GM13976 (cell line): ENCODE results near the gene CEP19.

Source experiments
- DNase-seq: peaks from one replicate; pipeline ENCODE4 v3.0.0; 2012; ENCODE audit warnings: low spot score
- in situ Hi-C: fragments of 300-500 bp; cut with MboI; formaldehyde crosslinking; loops from one replicate; pipeline ENCODE4 v1.12.0; 2022; ENCODE audit warnings: low sequenced_read_pairs, mixed read lengths, inconsistent platforms; ENCODE audit not compliant: unreplicated experiment
- TF ChIP-seq, protein P1 (sequence below): IDR thresholded peaks from 2 replicates; pipeline ENCODE4 v1.5.1; 2012; ENCODE audit warnings: borderline replicate concordance, mild to moderate bottlenecking; ENCODE audit not compliant: insufficient read depth; ENCODE audit errors: extremely low read depth, missing control alignments, control extremely low read depth

The CEP19 gene

DNA sequence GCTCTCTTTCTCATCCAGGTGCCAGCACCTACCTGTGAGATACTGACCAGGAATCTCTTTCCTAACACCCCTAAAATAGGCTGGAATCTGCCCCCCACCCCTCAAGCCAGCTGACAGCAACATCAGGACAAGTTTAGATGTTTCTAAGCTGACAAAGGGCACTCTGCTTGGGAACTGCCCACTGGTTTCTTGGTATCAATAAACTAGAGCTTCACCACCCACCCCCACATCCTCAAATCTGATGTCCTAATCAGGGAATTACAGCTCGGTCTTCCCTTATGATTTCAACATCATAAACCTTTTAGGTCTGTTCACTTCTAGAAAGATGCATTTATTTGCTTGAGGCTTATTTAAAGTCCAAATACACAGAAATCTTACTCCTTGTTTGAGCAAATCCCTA, 34.7 kb downstream of the CEP19 start:
- TF ChIP-seq, protein P1, sequence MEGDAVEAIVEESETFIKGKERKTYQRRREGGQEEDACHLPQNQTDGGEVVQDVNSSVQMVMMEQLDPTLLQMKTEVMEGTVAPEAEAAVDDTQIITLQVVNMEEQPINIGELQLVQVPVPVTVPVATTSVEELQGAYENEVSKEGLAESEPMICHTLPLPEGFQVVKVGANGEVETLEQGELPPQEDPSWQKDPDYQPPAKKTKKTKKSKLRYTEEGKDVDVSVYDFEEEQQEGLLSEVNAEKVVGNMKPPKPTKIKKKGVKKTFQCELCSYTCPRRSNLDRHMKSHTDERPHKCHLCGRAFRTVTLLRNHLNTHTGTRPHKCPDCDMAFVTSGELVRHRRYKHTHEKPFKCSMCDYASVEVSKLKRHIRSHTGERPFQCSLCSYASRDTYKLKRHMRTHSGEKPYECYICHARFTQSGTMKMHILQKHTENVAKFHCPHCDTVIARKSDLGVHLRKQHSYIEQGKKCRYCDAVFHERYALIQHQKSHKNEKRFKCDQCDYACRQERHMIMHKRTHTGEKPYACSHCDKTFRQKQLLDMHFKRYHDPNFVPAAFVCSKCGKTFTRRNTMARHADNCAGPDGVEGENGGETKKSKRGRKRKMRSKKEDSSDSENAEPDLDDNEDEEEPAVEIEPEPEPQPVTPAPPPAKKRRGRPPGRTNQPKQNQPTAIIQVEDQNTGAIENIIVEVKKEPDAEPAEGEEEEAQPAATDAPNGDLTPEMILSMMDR, result no peak
- in situ Hi-C loops, result no loop called here
- no peak for DNase-seq

DNA sequence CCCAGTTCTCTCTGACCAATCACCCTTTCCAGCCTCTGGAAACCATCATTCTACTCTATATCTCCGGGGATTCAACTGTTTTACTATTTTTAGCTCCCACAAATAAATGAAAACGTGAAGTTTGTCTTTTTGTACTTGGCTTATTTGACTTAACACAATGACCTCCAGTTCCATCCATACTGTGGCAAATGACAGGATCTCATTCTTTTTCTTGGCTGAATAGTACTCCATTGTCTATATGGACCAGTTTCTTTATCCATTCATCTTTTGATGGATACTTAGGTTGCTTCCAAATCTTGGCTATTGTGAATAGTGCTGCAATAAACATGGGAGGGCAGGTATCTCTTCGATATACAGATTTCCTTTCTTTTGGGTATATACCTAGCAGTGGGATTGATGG, 38.4 kb downstream of the CEP19 start:
- DNase-seq, result no peak
- TF ChIP-seq, protein P1, result no peak
- in situ Hi-C loops, result no loop called here

DNA sequence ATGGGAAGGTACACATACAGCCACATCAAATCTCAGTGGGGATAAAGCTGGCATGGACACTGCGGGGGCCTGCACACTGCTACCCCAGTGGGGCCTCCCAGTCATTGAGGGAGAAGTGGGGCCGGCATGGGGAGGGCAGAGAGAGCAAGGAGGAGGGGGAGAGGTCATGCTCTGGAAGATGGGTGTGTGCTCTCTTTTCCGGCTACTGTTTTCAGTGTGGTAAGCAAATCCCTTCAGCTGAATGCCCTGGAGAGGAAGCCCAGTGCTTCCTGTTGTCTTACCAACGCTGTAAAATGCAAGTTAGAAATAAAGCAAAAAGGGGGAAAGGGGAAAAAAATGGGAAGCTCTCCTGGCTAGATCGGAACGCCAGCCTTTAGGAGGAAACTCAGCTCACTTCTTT, 41.7 kb downstream of the CEP19 start:
- in situ Hi-C loops, result no loop called here

DNA sequence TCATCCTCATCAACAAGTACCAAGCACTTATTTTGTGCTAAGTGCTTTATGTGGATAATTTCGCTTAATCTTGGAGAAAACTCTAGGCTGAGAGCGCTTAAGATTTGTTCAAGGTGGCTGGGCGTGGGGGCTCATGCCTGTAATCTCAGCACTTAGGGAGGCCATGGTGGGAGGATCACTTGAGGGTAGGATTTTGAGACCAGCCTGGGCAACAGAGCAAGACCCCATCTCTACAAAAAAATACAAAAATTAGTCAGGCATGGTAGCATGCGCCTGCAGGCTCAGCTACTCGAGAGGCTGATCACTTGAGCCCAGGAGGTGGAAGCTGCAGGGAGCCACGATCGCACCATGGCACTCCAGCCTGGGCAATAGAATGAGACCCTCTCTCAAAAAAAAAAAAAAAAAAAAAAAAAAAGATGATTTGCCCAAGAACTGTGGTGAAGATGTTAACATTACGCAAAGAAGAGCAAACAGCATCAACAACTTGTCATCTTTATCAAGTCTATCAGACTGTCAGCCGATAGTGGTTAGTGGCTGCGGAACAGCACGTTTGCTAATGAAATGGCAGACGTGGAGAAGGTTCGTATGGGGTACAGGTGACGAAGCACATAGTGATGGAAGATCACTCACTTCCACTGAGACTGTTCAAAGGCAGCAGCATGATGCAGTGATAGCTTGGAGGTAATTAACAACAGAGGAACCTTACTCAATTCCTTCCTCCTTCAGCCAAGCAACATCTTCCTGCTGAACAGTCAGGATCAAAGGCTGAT, 44.8 kb downstream of the CEP19 start:
- in situ Hi-C loops, result no loop called here
- DNase-seq, result no peak
- TF ChIP-seq, protein P1, result no peak

More for the DNA sequence above, 41.7 kb downstream of the CEP19 start:
- TF ChIP-seq, protein P1, result no peak
- DNase-seq, result no peak

DNA sequence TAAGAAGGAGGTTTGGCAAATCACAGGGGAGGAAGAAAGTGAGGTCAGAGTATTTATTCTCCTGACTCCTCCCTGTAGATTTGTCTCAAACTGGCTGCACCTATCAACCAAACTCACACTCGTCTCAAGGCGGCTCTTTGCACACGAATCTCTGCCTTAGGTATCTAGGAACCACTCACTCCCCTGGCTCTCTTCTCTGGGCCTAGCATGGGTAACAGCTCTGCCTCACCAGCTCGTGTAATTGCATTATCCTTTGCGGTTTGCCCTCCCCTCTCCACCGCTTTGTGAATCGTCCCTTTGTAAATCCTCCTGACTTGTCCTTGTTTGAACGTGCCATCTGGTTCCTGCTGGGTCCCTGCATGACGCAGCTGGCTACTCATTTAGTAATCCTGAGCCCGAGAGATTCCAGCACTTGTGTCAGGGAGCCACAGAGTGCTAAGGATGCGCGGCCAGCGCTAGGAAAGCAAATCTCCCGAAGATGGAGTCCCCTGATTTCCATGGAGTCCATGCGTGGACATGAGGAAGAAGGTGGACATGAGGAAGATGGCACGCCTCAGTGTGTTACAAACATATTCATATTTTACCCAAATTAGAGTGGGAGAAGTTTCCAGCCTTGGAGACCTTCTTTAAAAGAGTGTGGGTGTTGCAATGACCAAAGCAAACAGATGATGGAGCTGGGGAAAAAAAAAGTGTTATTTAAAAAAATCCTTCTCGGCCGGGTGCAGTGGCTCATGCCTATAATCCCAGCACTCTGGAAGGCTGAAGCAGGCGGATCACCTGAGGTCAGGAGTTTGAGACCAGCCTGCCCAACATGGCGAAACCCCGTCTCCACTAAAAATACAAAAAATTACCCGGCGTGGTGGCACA, 45.8 kb downstream of the CEP19 start:
- no peak for DNase-seq
- in situ Hi-C loops, result no loop called here
- TF ChIP-seq, protein P1, result no peak

DNA sequence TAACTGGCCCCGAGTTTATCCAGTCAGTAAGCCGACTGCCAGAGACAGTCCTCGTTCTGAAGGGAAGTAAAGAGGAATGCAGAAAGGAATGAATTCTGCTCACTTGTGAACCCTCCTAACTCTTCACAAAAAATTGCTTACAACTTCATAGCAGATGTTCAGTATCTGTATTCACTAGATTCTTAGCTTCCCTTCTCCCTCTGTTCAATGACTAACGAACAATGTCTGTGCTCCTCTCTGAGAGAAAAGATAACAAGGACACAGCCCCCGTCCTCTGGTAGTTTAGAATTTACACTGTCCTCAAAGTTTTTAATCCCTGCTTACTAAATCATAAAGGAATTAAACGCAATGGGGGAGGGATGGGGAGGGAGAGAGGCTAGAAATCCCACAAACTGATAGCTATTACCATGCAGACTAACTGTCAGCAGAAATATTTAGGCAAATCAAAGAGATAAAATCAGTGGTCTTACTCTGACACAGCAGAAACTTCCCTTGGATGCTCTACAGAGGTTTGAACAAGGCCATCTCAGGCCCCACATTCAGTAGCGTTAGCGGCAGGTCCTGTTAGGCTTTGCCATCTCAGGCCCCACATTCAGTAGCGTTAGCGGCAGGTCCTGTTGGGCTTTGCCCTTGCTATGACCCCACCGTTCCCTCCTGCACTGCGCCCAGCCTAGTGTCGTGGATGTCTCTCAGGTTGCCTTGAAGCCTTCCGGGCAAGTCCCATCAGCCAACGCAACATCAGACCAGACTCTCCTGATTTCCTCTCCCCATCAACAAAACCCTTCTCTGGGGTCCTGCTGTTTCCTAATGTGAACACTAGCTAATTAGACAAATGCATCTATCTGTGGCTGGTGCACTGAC, 49.1 kb downstream of the CEP19 start:
- in situ Hi-C loops, result no loop called here
- no peak for DNase-seq
- TF ChIP-seq, protein P1, result no peak
